Caco-2 (cell line): Measurements from ENCODE around the gene DOP1B. TPM values are rescaled to one million over a fixed set of nuclear protein-coding genes. Genes with fewer than 3 reads are reported as not detected.
A peak's percentile ranks its signal among the peaks of the same experiment; 100 is the strongest.

Experiments used
- BruUV-seq: library from RNA; stranded (reverse); fragments of 400-500 nt; replicated peaks from 2 replicates; lab custom pipeline; 2021; lab: Mats Ljungman, UMichigan
- CTCF ChIA-PET: fragments of 300-600 bp; sonication (Branson Sonifier 250); formaldehyde crosslinking; loops from one replicate; lab custom pipeline; 2022; ENCODE audit warnings: antibody characterized with exemption; lab: Charles Lee
- POLR2A ChIA-PET: fragments of 300-600 bp; sonication (Branson Sonifier 250); formaldehyde crosslinking; loops from one replicate; lab custom pipeline; 2022; ENCODE audit warnings: antibody characterized with exemption; lab: Charles Lee
- DNase-seq, 2 experiments: peaks; one replicate each; pipeline versions ENCODE4 v3.0.0 to v3.0.0-alpha.2; 2020 to 2022
- H3K27me3 ChIP-seq: replicated peaks from 2 replicates; pipeline ENCODE4 v1.6.0; 2011; ENCODE audit warnings: low read length; ENCODE audit not compliant: control insufficient read depth, insufficient read depth
- H3K36me3 ChIP-seq: 2 replicates; pipeline ENCODE4 v1.5.1; 2011; ENCODE audit warnings: low read length; ENCODE audit not compliant: control insufficient read depth, insufficient read depth
- H3K4me1 ChIP-seq: fragments of 250-450 bp; sonication (Bioruptor Pico); 2 replicates; pipeline ENCODE4 v1.5.1; 2020; ENCODE audit warnings: mild to moderate bottlenecking
- H3K4me3 ChIP-seq: 2 replicates; pipeline ENCODE4 v1.5.1; 2011; ENCODE audit warnings: low read depth, mild to moderate bottlenecking, control low read depth, low read length
- H3K9me3 ChIP-seq: fragments of 250-450 bp; sonication (Bioruptor Pico); 2 replicates; pipeline ENCODE4 v1.5.1; 2020; ENCODE audit warnings: mild to moderate bottlenecking, moderate library complexity
- H3K27ac Mint-ChIP-seq: one replicate; pipeline ENCODE4 v1.8.0; 2022; ENCODE audit warnings: mixed read lengths; ENCODE audit not compliant: unreplicated experiment
- H3K27me3 Mint-ChIP-seq: one replicate; pipeline ENCODE4 v1.8.0; 2022; ENCODE audit warnings: mixed read lengths; ENCODE audit not compliant: insufficient read depth, unreplicated experiment
- H3K36me3 Mint-ChIP-seq: one replicate; pipeline ENCODE4 v1.8.0; 2022; ENCODE audit warnings: mild to moderate bottlenecking, mixed read lengths; ENCODE audit not compliant: insufficient read depth, unreplicated experiment
- H3K4me1 Mint-ChIP-seq: one replicate; pipeline ENCODE4 v1.8.0; 2022; ENCODE audit warnings: low read depth, mixed read lengths; ENCODE audit not compliant: unreplicated experiment
- H3K4me3 Mint-ChIP-seq: one replicate; pipeline ENCODE4 v1.8.0; 2022; ENCODE audit warnings: mild to moderate bottlenecking, moderate library complexity, mixed read lengths; ENCODE audit not compliant: unreplicated experiment
- H3K9me3 Mint-ChIP-seq: one replicate; pipeline ENCODE4 v1.8.0; 2022; ENCODE audit warnings: mixed read lengths; ENCODE audit not compliant: unreplicated experiment
- intact Hi-C: fragments of 100-400 bp; cut with micrococcal nuclease; formaldehyde crosslinking; loops from one replicate; pipeline ENCODE4 v1.10.0; 2022; ENCODE audit not compliant: unreplicated experiment
- total RNA-seq: library from RNA; stranded (reverse); gene quantifications from 2 replicates; pipeline ENCODE4 v1.2.3, GENCODE V29; 2022
- TF ChIP-seq, protein P1 (sequence below), 2 experiments: fragments of 200-600 bp in 1 of 2; IDR thresholded peaks; 1 replicate in 1 of 2; 2 replicates in 1 of 2; pipeline versions ENCODE4 v1.5.1 to v1.8.0; 2011 to 2022; ENCODE audit warnings: antibody characterized with exemption in 1 of 2, control low read depth in 1 of 2, inconsistent platforms in 1 of 2, low read depth in 1 of 2, low read length in 1 of 2, mild to moderate bottlenecking in 1 of 2, moderate library complexity in 1 of 2; ENCODE audit not compliant: insufficient read depth in 1 of 2, severe bottlenecking in 1 of 2, unreplicated experiment in 1 of 2

The DOP1B gene
- total RNA-seq, 1 experiment from 2014 or later: 15.9 TPM

DNA sequence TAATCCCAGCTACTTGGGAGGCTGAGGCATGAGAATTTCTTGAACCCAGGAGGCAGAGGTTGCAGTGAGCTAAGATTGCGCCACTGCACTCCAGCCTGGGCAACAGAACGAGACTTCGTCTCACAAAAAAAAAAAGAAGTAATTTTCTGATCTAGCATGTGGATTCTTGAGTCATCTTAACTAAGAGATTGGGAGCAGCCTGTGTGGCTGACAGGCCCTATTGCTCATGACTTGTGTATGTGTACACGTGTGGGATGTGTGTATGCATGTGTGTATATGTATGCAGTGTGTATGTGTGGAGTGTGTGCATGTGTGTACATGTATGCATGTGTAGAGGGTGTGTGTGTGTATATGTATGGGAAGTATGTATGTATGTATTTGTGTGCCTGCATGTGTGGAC, 29.5 kb downstream of the DOP1B start:
- Histone ChIP-seq H3K9me3 (no peaks in the 10 kb centered on the region), H3K36me3 (no peaks in the 10 kb centered on the region), H3K27me3 (no peaks in the 10 kb centered on the region), H3K4me1 (peaks cover 34% of the 10 kb centered on the region), H3K4me3 (no peak overlapping the region)
- Mint-ChIP-seq H3K4me1 (peaks cover 39% of the 10 kb centered on the region), H3K4me3 (no peak overlapping the region), H3K36me3 (peaks cover 20% of the 10 kb centered on the region), H3K27me3 (no peaks in the 10 kb centered on the region), H3K27ac (peak overlapping the region; percentile 79), H3K9me3 (no peaks in the 10 kb centered on the region)
- no TSS peak for BruUV-seq
- TF ChIP-seq, protein P1, sequence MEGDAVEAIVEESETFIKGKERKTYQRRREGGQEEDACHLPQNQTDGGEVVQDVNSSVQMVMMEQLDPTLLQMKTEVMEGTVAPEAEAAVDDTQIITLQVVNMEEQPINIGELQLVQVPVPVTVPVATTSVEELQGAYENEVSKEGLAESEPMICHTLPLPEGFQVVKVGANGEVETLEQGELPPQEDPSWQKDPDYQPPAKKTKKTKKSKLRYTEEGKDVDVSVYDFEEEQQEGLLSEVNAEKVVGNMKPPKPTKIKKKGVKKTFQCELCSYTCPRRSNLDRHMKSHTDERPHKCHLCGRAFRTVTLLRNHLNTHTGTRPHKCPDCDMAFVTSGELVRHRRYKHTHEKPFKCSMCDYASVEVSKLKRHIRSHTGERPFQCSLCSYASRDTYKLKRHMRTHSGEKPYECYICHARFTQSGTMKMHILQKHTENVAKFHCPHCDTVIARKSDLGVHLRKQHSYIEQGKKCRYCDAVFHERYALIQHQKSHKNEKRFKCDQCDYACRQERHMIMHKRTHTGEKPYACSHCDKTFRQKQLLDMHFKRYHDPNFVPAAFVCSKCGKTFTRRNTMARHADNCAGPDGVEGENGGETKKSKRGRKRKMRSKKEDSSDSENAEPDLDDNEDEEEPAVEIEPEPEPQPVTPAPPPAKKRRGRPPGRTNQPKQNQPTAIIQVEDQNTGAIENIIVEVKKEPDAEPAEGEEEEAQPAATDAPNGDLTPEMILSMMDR (IDR thresholded peaks at IDR 0.05; ENCODE audit: insufficient read depth in 1 of 2, low read depth in 1 of 2, low read length in 1 of 2, severe bottlenecking in 1 of 2, unreplicated experiment in 1 of 2): no peak
- no peak for DNase-seq
- CTCF ChIA-PET: interaction anchor here (0.6 kb wide), 1 partner anchor 1328 kb away, joined by 4 read pairs; no protein-coding TSS in a partner anchor
- intact Hi-C loops: no loop called here
- POLR2A ChIA-PET: no interaction called here

DNA sequence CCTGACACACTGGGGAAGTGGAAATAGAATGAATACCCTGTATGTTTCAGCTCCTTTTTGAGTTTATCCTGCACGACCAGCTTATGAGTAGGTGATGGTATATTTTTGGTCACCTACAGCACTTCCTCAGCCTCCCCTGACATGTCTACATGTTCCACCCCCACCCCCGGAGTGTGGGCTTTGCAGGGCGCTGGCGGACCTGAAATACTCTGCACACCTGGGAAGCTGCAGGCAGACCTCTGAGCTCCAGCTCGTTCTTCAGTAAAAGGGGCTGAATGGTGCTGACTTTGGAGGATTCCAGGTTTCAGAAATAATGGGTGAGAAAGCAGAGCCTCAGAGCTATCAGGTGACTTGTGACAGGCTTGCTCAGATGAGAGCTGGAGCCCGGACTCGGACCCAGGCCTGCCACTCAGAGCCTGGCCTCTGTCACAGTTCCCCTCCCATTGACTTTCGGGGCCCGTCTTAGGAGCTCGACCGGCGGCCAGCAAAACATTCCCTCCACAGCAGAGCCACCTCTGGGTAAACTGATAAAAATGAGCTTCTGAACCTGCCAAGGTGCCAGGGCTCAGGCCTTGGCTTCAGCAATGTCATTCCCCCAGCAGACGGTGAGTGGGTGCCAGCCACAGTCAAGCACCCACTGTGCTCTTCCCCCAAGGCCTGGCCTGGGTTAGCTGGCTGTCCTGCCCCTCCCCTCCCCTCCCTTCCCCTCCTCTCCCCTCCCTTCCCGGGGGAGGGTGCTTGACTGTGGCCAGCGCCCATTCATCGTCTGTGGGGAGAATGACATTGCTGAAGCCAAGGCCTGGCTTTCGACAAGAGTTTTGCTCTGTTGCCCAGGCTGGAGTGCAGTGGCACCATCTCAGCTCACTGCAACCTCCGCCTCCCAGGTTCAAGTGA, 30.1 kb downstream of the DOP1B start:
- H3K27ac Mint-ChIP-seq: peak overlapping the region; percentile 79
- TF ChIP-seq, protein P1 (IDR thresholded peaks at IDR 0.05; ENCODE audit: insufficient read depth in 1 of 2, low read depth in 1 of 2, low read length in 1 of 2, severe bottlenecking in 1 of 2, unreplicated experiment in 1 of 2): no peak
- Histone ChIP-seq H3K27me3 (no peaks in the 10 kb centered on the region), H3K36me3 (no peaks in the 10 kb centered on the region), H3K4me3 (no peak overlapping the region), H3K9me3 (no peaks in the 10 kb centered on the region), H3K4me1 (peaks cover 34% of the 10 kb centered on the region)
- ChIA-PET CTCF (interaction anchor here (1.7 kb wide), 1 partner anchor 16 kb away, joined by 4 read pairs; no protein-coding TSS in a partner anchor), POLR2A (no interaction called here)
- H3K36me3 Mint-ChIP-seq: peaks cover 20% of the 10 kb centered on the region
- H3K27me3 Mint-ChIP-seq: no peaks in the 10 kb centered on the region
- intact Hi-C loops: no loop called here
- BruUV-seq: no TSS peak
- H3K4me3 Mint-ChIP-seq: no peak overlapping the region
- DNase-seq: no peak
- no peaks in the 10 kb centered on the region for H3K9me3 Mint-ChIP-seq
- peaks cover 41% of the 10 kb centered on the region for H3K4me1 Mint-ChIP-seq

DNA sequence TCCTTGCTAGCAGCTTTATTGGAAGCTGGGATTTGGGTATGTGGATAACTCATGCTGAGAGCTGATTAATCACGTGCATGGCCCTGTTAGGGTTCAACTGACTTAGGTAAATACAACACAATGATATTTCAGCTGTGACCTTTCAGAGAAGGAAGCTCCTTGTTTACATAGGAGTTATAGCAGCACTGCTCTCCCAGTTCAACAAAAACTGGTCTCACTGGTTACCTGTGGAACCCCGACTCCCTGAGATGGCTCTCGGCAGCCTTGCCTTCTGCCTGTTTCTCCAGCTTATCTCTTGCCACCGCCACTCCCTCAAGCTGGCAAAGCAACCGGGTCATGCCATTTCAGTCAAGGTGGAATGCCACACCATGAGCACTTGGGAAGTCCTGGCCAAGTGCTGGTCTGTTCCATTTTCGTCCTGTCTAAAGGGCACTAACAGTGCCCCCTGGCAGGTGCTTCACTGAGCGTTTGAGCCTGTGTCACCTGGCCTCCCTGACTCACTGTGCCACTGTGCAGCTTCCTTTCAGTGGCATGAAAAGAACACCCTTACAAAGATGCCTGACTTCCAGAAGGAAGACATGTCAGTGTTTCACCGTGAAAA, 31.6 kb downstream of the DOP1B start:
- H3K36me3 Mint-ChIP-seq: peaks cover 20% of the 10 kb centered on the region
- H3K36me3 ChIP-seq: no peaks in the 10 kb centered on the region
- CTCF ChIA-PET: interaction anchor here (0.5 to 1.7 kb wide), 8 partner anchors 9 to 214 kb away, joined by 3 to 5 read pairs (median 4); partner anchors contain the start of gene MORC3
- POLR2A ChIA-PET: interaction anchor here (0.6 to 1.2 kb wide), 4 partner anchors 15 to 165 kb away, joined by 4 to 12 read pairs (median 5); partner anchors contain the start of gene MORC3
- no peaks in the 10 kb centered on the region for H3K9me3 Mint-ChIP-seq
- intact Hi-C loops: loop anchor here (1.0 to 2.0 kb wide), 2 partner anchors 15 to 32 kb away; partner anchors contain the start of gene DOP1B
- peaks cover 41% of the 10 kb centered on the region for H3K4me1 Mint-ChIP-seq
- peak; percentile 79 to 82 for DNase-seq
- H3K4me3 ChIP-seq: peak overlapping the region; percentile 15; the same call in 1 of the 2 replicates
- TF ChIP-seq, protein P1 (IDR thresholded peaks at IDR 0.05; ENCODE audit: insufficient read depth in 1 of 2, low read depth in 1 of 2, low read length in 1 of 2, severe bottlenecking in 1 of 2, unreplicated experiment in 1 of 2): peak in 1 of 2 experiments; percentile 18
- BruUV-seq: no TSS peak
- H3K27me3 ChIP-seq: no peaks in the 10 kb centered on the region
- H3K4me3 Mint-ChIP-seq: peak overlapping the region; percentile 68
- H3K9me3 ChIP-seq: no peaks in the 10 kb centered on the region
- peak overlapping the region; percentile 79 for H3K27ac Mint-ChIP-seq
- H3K4me1 ChIP-seq: peaks cover 40% of the 10 kb centered on the region
- no peaks in the 10 kb centered on the region for H3K27me3 Mint-ChIP-seq
